ENCODE data around the gene SALL3. TPM values are rescaled to one million over a fixed set of nuclear protein-coding genes. Genes with fewer than 3 reads are reported as not detected.

The SALL3 gene
- total and polyA plus RNA-seq, 2 of the 4 experiments (the other 2 are of a cell fraction) = not detected

DNA sequence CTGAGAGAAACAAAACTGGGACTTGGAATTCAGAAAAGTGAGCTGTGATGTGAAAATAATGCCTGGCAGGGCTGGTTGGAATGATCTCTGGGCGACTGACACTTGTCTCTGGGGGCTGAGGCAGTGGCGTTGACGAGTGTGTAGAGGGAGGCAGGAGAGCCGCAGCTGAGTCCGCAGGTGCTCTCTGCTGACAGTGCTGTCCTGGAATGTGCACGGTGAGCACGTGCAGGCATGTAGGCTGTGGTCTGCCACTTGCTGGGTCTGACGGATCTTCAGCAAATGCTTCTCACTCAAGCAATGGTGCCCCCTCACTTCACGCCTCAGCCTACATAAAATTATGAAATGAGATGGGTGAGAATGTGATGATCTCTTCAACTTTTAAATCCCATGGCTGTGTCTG lies 51.1 kb downstream of the SALL3 start:
- H2BK5ac ChIP-seq (ENCODE audit: low read depth, low read length, poor library complexity, severe bottlenecking) = no peak overlapping the region
- H3K27ac ChIP-seq (ENCODE audit: insufficient read depth, low read length) = no peak overlapping the region
- intact Hi-C loops (cut with micrococcal nuclease) = no loop called here
- no peak overlapping the region for H3K9ac ChIP-seq (ENCODE audit: low read depth, low read length)
- H3K18ac ChIP-seq (ENCODE audit: low read depth, low read length) = no peak overlapping the region
- no peaks in the 10 kb centered on the region for H3K79me1 ChIP-seq (ENCODE audit: low read depth in 1 of 2, low read length in 2 of 2)
- H2BK120ac ChIP-seq (ENCODE audit: low read depth, low read length) = no peak overlapping the region
- no peak overlapping the region for H3K56ac ChIP-seq (ENCODE audit: extremely low read depth, insufficient read depth, low read length)
- no peak overlapping the region for H3K23ac ChIP-seq (ENCODE audit: low read depth, low read length)
- no peak overlapping the region for H2BK15ac ChIP-seq (ENCODE audit: low read depth, low read length)
- no peak overlapping the region for H2AK5ac ChIP-seq (ENCODE audit: low read depth, low read length)
- no peak overlapping the region for H3K4ac ChIP-seq (ENCODE audit: low read depth, low read length)
- H2BK20ac ChIP-seq (ENCODE audit: low read depth, low read length) = no peak overlapping the region
- no peaks in the 10 kb centered on the region for H3K4me1 ChIP-seq (ENCODE audit: control insufficient read depth, insufficient read depth, low read length)
- no peaks in the 10 kb centered on the region for H3K36me3 ChIP-seq (ENCODE audit: control insufficient read depth, insufficient read depth, low read length)
- no peak overlapping the region for H3K4me2 ChIP-seq (ENCODE audit: low read depth, low read length)
- dilution Hi-C loops (cut with HindIII; ENCODE audit: low sequenced_read_pairs, unreplicated experiment) = no loop called here
- no CpG with 5 or more reads among the region's 9 CpGs for WGBS, 2 experiments (ENCODE audit: extremely low coverage in 2 of 2, insufficient read length in 1 of 2)
- peaks cover 5% of the 10 kb centered on the region; the same call in 1 of the 2 replicates for H3K9me3 ChIP-seq (ENCODE audit: control insufficient read depth, insufficient read depth, low read length)
- H4K5ac ChIP-seq (ENCODE audit: low read depth, low read length) = no peak overlapping the region
- ChIA-PET POLR2A (ENCODE audit: unreplicated experiment) (no interaction called here), CTCF (no interaction called here)
- in situ Hi-C loops (cut with MboI; ENCODE audit: low sequenced_read_pairs) = no loop called here
- ATAC-seq (ENCODE audit: low read depth) = no peak
- TF ChIP-seq MXI1 (IDR thresholded peaks at IDR 0.05; ENCODE audit: borderline replicate concordance, low read depth, low read length) (no peak), POLR2A (IDR thresholded peaks at IDR 0.05; ENCODE audit: low read depth, low read length) (no peak), SMC3 (IDR thresholded peaks at IDR 0.05; ENCODE audit: low read depth, low read length) (no peak), NFE2L2 (IDR thresholded peaks at IDR 0.05; ENCODE audit: low read depth, low read length) (no peak)
- TF ChIP-seq, protein P1, sequence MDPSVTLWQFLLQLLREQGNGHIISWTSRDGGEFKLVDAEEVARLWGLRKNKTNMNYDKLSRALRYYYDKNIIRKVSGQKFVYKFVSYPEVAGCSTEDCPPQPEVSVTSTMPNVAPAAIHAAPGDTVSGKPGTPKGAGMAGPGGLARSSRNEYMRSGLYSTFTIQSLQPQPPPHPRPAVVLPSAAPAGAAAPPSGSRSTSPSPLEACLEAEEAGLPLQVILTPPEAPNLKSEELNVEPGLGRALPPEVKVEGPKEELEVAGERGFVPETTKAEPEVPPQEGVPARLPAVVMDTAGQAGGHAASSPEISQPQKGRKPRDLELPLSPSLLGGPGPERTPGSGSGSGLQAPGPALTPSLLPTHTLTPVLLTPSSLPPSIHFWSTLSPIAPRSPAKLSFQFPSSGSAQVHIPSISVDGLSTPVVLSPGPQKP (IDR thresholded peaks at IDR 0.05; ENCODE audit: borderline replicate concordance, low read depth, low read length) = no peak
- no peak overlapping the region for H4K91ac ChIP-seq (ENCODE audit: insufficient read depth, low read depth, low read length)
- no peak overlapping the region for H2AFZ ChIP-seq (replicated peaks; ENCODE audit: low read length, poor library complexity)
- no peaks in the 10 kb centered on the region for H4K20me1 ChIP-seq (ENCODE audit: insufficient read depth, low read length)
- no peak overlapping the region for H3K4me3 ChIP-seq (ENCODE audit: insufficient read depth, low read depth, low read length)
- no peaks in the 10 kb centered on the region for H3K27me3 ChIP-seq (ENCODE audit: control insufficient read depth, insufficient read depth, low read length)
- no TSS peak for BruUV-seq (replicated peaks)
- no peak for DNase-seq
- no peaks in the 10 kb centered on the region for H3K9me1 ChIP-seq (ENCODE audit: insufficient read depth, low read length)
- no peak overlapping the region for H4K8ac ChIP-seq (ENCODE audit: low read depth in 2 of 2, low read length in 2 of 2)
- H2AK9ac ChIP-seq (replicated peaks; ENCODE audit: low read depth, low read length, poor library complexity) = no peak overlapping the region
- no peak overlapping the region for H3K14ac ChIP-seq (replicated peaks; ENCODE audit: low read depth, low read length)
